Activated T-helper 1 cell treated with anti-CD3 and anti-CD28 coated beads, Interleukin-2, amount 50 U/mL, for 16 hours (primary cell): ENCODE results near the gene RPL10.
"Not testable (repeated sequence)": the region's sequence is repeated elsewhere in the genome, so short reads cannot be mapped to it uniquely, and the experiment has no call there.

ENCODE experiments used
- DNase-seq, 2 donors: peaks; one replicate each; pipeline ENCODE4 v3.0.0-alpha.2; 2020; ENCODE audit warnings: low read depth in 1 of 2, low spot score in 1 of 2

The RPL10 gene

GRCh38 chrX:154378059-154378798, 19.9 kb upstream of the RPL10 start:
- DNase-seq, result no peak

- peak; percentile 84 to 93 for DNase-seq
Observed at GRCh38 chrX:154378799-154379568, 19.2 kb upstream of the RPL10 start, which contains the start of gene EMD. Gene EMD (plus strand): TSS chrX:154379295. CDS start chrX:154379485, 190 bp downstream.

- DNase-seq, result no peak
Observed at GRCh38 chrX:154379569-154379951, 18.6 kb upstream of the RPL10 start.

- DNase-seq, result no peak
Observed at GRCh38 chrX:154380153-154380552, 18.0 kb upstream of the RPL10 start.

- DNase-seq, result no peak
Observed at GRCh38 chrX:154380787-154381186, 17.4 kb upstream of the RPL10 start.

- no peak for DNase-seq
Observed at GRCh38 chrX:154381271-154381670, 16.9 kb upstream of the RPL10 start.

- DNase-seq, result no peak
Observed at GRCh38 chrX:154382483-154383069, 15.6 kb upstream of the RPL10 start.

- no peak for DNase-seq
Observed at GRCh38 chrX:154383359-154384283, 14.6 kb upstream of the RPL10 start.

GRCh38 chrX:154384284-154384892, 13.8 kb upstream of the RPL10 start:
- DNase-seq, result no peak

- DNase-seq, result not testable (repeated sequence)
Observed at GRCh38 chrX:154388094-154388493, 10.1 kb upstream of the RPL10 start.

GRCh38 chrX:154388649-154389048, 9.5 kb upstream of the RPL10 start:
- not testable (repeated sequence) for DNase-seq

GRCh38 chrX:154389812-154390747, 8.1 kb upstream of the RPL10 start:
- DNase-seq, result not testable (repeated sequence)

GRCh38 chrX:154396363-154396762, 1.8 kb upstream of the RPL10 start:
- not testable (repeated sequence) for DNase-seq

GRCh38 chrX:154396973-154397887, 947 bp upstream of the RPL10 start:
- no peak for DNase-seq

- peak; percentile 62 to 73 for DNase-seq
Observed at GRCh38 chrX:154398668-154399526, 720 bp downstream of the RPL10 start.

- DNase-seq, result no peak
Observed at GRCh38 chrX:154399527-154400368, 1.6 kb downstream of the RPL10 start.
